ENCODE results near the gene STMND1.
"Not testable (repeated sequence)": the region's sequence is repeated elsewhere in the genome, so short reads cannot be mapped to it uniquely, and the experiment has no call there.

Gene STMND1

DNA sequence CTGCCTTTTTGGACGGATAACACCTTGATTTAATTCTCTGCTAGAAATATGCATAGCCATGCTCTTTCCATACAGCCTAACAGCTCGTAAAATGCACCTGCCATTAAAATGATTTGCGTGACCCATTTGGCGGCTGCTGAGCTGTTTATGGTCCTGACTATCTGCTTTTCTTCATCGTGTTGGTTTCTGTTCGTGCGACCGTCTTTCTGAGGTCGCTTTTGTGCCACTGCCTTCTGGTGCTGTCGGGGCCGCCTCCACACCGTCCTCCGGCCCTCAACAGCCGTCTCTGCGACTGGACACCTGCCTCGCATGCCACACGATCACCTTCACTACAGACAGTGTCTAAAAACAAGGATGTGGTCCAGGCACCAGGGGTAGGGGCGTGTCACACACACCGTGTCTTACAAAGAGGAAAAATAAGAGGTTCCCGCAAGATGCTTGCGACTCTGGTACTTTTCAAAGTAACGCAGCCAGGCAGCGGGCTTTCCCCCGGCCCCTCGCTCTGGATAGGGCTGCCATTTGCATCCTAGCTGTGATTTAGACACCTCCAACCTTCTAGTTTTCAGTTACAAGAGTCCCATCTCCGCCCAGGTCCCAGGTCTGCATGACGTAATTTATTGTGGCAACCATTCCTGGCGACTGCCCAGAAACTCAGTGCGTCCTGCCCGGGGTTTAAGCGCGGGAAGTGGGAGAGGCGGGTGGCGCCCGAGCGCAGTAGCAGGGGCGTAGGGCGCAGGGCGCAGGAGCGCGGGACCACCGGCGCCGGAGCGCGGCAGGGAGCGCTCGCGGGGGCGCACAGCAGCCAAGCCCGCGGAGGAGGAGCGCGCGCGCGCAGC is at the start of gene STMND1:
Gene STMND1, plus strand, starts transcription at position 629 of the 836 bp plus-strand sequence. CDS start 208 bp downstream, outside the sequence.
- DNase-seq (ENCODE audit: extremely low spot score, insufficient read length, low read depth): no peak
- FAIRE-seq: no peak

DNA sequence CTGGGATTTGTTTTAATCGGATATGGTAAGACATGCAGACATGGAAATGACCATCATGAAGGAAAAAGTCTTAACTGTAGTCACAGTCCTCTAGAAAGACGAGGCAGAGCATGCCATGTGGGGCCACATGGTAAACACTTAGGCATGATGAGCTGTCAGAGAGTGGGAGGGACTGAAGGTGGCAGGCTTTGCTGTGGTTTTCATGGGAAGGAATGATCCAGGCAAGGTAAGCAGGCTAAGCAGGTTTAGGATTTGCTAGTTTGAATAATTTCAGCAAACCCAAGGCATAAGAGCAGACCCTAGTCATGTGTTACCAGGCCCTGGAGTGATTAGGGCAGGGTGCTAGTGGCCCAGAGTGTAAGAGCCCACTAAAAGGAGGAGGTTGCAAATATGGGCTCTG is 47.2 kb upstream of the STMND1 start:
- no peak for DNase-seq (ENCODE audit: extremely low spot score, insufficient read length, low read depth)
- FAIRE-seq: no peak

DNA sequence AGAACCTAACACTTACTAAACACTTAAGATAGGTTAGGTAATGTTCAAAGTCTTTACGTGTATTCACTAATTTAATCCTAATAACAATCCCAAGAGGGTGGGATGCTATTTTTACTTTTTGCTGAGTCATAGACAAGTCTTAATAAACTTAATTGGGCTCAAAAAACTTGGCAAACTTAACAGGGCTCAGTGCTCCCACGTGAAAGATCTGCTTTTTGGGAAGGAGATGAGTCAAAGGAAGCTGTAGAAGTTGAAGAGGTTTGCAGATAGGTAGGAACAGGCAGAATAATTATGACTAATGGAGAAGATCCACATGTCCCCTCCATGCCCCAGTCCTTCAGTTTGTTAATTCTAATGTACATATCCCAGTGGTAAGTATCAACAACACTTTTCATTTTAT is 44.5 kb upstream of the STMND1 start:
- no peak for FAIRE-seq
- DNase-seq (ENCODE audit: extremely low spot score, insufficient read length, low read depth): no peak

DNA sequence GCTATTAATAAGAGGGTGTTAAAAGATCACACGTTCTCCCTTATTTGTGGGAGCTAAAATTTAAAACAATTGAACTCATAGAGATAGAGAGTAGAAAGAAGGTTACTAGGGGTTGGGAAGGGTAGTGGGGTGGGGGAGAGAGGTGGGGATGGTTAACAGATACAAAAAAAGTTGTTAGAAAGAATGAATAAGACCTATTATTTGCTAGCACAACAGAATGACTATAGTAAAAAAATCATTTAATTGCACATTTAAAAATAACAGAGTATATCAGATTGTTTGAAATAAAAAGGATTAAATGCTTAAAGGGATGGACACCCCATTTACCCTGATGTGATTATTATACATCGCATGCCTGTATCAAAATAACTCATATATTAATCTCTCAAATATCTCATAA is 43.3 kb upstream of the STMND1 start:
- DNase-seq (ENCODE audit: extremely low spot score, insufficient read length, low read depth) (no peak), FAIRE-seq (no peak)

DNA sequence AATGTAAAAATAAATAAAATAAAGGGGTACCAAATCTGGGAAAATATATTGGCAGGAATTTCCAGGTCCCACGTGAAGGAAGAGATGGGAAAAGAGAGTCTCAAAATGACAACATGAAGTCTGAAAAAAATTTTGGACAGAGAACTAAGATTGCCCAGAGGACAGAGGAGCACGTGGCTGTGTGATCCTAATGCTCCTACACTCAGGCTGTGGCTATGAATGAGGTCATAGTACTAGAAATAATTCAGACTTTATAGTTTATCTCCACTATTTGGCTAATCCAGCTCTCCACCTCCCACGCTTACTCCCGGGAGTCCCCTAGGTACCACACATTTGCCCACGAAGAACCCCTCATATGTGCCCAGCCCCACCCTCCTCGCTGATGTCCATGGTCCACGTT is 42.8 kb upstream of the STMND1 start:
- FAIRE-seq (no peak), DNase-seq (ENCODE audit: extremely low spot score, insufficient read length, low read depth) (no peak)

DNA sequence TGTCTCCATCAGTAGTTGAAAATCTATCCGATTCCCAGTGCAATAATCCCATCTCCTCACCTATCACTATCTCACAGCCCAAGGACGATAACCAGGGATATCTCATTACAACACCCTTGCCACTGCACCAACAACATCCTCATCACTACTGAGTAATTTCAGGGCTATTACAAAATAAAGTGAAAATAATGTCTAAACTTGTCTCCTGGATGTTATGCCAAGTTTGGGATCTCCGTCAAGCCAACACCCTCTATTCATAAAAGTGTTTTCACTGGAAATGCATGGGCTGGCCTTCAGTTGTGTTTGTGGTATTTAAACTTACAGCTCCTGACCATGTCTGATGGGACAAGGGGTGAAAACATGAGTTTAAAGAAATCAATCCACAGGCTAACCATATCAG is 42.0 kb upstream of the STMND1 start:
- FAIRE-seq (no peak), DNase-seq (ENCODE audit: extremely low spot score, insufficient read length, low read depth) (no peak)

DNA sequence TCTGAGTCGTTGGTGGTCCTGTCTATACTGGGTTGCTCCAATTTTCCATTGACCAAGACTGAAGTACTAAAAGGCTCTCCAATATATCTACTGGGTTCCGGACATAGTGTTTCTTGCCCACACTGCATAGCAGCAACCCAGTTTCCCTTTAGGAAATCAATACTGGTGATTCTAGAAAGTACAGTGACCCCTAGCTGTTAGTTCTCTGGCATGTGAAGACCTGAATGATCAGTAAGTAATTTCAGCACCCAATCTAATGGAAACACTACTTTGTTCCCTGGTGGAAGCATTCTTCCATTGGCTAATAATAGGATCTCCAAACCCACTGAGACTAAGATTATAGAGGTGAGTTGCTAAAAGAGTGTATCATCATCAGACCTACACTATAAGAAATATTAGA is 40.8 kb upstream of the STMND1 start:
- DNase-seq (ENCODE audit: extremely low spot score, insufficient read length, low read depth): no peak
- FAIRE-seq: no peak

DNA sequence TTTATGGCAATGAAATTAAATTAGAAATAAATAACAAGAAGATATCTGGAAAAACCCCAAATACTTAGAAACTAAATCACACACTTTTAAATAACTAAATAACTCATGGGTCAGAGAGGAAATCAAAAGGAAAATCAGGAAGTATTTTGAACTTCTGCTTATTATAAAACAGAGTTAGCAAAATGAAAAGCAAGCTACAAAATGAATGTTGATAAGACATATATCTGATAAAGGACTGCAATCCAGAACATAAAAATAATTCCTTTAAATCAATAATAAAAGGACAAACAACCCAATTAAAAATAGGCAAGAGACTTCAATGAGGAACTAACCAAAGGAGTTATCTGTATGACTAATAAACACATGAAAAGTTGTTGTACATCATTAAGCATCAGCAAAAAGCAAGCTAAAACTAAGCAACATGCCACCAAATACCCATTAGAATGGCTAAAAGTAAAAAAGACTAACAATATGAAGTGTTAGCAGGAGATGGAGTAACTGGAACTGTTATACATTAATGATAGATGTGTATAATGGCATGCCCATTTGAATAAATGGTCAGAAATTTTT is 38.9 kb upstream of the STMND1 start:
- DNase-seq (ENCODE audit: extremely low spot score, insufficient read length, low read depth) (no peak), FAIRE-seq (no peak)

DNA sequence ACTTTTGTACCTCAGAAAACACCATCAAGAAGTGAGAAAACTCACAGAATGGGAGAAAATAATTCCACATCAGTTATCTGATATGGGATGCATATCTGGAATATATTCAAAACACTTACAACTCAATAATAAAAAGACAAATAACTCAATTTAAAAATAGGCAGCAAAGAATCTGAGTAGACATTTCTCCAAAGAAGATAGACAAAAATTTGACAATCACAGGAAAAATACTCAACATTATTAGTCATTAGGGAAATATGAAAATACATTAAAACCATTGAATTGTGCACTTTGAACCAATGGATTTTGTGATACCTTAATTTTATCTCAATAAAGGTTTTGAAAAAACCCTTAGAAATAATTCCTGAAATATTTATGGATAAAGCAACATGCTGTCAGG is 36.9 kb upstream of the STMND1 start:
- DNase-seq (ENCODE audit: extremely low spot score, insufficient read length, low read depth) (no peak), FAIRE-seq (no peak)

DNA sequence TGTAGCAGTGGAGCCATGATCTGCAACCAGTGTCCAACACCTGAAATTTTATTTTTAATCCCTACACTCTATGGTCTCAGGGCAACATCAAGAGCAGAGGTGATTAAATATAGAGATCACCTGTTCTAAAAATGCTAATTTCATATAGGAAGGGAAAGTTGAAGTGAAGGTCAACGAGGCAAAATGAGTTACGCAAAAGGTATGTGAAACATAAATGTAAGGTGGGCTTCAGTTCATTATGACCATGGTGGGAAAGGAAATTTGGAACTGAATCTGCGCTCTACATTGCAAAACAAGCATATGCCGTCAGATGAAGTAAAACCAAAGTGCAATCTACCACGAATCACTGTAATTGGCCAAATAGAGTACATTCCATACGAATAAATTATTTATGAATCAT is 35.2 kb upstream of the STMND1 start:
- DNase-seq (ENCODE audit: extremely low spot score, insufficient read length, low read depth): no peak
- FAIRE-seq: no peak

DNA sequence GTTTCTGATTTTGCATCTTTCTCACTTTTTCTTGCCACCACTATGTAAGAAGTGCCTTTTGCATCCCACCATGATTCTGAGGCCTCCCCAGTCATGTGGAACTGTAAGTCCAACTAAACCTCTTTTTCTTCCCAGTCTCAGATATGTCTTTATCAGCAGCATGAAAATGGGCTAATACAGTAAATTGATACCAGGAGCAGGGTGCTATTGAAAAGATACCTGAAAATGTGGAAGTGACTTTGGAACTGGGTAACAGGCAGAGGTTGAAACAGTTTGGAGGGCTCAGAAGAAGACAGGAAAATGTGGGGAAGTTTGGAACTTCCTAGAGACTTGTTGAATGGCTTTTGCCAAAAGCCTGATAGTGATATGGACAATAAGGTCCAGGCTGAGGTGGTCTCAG is 32.9 kb upstream of the STMND1 start:
- not testable (repeated sequence) for FAIRE-seq; DNase-seq (ENCODE audit: extremely low spot score, insufficient read length, low read depth)

DNA sequence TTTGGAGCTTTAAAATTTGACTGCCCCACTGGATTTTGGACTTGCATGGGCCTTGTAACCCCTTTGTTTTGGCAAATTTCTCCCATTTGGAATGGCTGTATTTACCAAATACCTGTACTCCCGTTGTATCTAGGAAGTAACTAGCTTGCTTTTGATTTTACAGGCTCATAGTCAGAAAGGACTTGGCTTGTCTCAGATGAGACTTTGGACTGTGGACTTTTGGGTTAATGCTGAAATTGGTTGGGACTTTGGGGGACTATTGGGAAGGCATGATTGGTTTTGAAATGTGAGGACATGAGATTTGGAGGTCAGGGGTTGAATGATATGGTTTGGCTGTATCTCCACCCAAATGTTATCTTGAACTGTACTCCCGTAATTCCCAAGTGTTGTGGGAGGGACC is 31.4 kb upstream of the STMND1 start:
- DNase-seq (ENCODE audit: extremely low spot score, insufficient read length, low read depth); FAIRE-seq: not testable (repeated sequence)

DNA sequence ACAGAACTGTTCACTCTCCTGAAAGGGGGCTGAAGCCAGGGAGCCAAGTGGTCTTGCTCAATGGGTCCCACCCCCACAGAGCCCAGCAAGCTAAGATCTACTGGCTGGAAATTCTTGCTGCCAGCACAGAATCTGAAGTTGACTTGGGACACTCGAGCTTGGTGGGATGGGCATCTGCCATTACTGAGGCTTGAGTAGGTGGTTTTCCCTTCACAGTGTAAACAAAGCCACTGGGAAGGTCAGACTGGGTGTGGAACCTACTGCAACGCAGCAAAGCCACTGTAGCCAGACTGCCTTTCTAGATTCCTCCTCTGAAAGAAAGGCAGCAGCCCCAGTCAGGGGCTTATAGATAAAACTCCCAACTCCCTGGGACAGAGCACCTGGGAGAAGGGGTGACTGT is 28.3 kb upstream of the STMND1 start:
- FAIRE-seq; DNase-seq (ENCODE audit: extremely low spot score, insufficient read length, low read depth): not testable (repeated sequence)

DNA sequence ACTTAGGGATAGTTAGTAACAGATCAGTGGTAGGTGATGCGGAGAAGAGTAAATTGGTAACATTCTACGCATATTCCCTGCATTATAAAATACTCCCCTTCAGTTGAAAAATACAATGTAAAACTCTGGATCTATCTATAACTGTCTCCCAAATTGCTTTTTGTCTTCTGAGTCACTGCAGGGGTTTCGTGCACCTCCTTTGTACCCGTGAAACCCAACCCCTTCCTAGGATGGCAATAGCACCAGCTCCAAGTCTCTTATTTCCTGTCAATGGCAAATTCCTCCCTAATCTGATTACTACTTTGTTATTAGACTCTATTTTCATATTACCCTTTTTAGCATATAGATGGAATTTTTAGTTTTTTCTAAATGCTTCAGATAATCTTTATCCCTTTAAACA is 20.6 kb upstream of the STMND1 start:
- FAIRE-seq (no peak), DNase-seq (ENCODE audit: extremely low spot score, insufficient read length, low read depth) (no peak)

DNA sequence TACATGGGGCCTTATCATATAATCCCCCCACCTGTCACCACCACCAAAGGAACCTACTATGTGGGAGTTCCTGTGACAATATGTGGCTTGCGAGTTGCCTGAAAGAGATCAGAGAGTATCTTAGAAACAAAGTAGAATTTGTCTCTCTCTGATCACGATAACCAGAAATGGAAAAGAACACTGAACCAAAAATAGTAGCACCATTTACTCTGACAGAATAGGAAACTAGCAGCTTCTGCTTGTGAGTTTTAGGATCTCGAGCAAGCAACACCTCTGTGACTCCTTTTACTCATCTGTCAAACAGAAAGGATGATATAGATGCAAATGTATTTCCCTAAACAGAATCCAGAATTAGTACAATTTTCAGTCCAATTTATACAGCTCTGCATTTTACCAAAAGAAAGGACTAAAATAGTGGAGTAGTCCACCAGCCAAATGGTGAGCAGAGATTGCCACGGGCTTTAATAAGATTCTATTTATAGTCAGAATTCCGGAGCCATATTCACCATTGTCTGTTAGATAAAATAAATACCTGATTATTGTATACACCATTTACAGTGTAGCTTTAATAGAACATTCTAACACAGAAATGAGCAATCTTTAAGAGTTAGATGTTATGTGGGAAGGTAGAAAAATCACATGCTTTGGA is 19.9 kb upstream of the STMND1 start:
- FAIRE-seq (no peak), DNase-seq (ENCODE audit: extremely low spot score, insufficient read length, low read depth) (no peak)

DNA sequence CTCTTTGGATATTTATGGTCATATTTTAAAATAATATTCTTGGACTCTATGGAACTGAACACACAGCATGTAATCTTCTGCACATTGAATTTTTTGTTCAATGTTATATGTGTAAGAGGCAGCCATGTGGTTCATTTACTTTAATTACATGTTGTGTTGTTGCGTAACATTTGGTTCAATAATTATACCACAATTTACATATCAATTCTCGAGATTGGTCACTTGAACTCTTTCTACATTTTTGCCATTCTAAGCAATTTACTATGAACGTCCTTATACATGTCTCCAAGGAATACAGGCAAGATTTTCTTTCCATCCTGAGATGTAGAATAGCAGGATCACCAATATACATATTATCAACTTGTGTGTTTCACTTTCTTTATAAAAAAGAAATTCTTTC is 18.5 kb upstream of the STMND1 start:
- no peak for FAIRE-seq
- DNase-seq (ENCODE audit: extremely low spot score, insufficient read length, low read depth): no peak

DNA sequence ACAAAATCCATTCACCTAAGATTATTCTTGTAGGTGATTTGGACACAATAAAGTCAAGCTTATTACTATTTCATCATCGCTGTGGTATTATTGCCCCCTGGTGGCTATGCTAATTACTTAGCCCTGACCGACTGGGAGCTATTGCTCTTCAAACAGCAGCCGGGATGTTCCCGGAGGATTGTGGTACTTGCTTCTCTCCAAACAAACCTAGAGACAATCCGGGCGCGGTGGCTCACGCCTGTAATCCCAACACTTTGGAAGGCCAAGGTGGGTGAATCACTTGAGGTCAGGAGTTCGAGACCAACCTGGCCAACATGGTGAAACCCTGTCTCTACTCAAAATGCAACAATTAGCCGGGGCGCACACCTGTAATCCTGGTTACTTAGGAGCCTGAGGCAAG is 15.4 kb upstream of the STMND1 start:
- FAIRE-seq (no peak), DNase-seq (ENCODE audit: extremely low spot score, insufficient read length, low read depth) (peak; percentile 7)

DNA sequence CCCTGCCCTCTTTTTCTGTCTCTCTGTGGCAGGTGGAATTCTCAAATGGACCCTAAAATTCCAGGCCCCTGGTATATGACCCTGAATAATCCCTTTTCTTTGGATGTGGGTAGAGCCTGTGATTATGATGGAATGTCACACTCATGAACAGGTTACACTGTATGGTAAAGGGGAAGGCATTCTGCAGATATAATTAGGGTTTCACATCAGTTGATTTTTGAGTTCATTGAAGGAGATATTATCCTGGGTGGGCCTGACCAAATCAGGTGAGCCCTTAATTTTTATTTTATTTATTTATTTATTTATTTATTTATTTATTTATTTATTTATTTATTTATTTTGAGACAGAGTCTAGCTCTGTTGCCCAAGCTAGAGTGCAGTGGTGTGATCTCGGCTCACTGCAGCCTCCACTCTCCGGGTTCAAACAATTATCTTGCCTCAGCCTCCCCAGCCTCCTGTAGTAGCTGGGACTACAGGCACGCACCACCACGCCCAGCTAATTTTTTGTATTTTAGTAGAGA is 13.7 kb upstream of the STMND1 start:
- FAIRE-seq: no peak
- no peak for DNase-seq (ENCODE audit: extremely low spot score, insufficient read length, low read depth)

DNA sequence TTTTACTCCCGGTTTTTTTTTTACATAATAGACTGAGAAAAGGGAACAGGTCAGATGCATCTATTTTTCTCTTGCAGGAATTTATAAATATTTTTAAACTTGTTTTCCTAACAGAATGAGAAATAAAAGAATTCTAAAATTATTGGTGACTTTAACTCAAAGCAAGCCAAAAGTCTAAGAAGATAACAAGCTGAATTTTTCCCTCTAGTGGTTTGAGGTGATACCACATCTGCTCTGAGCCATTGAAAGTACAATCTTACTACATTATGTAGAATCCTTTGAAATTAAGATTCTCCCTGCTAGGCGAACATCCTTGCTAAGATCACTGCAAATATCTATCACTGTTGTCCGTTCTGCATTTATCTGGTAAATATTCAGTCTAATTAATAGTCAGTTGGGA is 10.7 kb upstream of the STMND1 start:
- DNase-seq (ENCODE audit: extremely low spot score, insufficient read length, low read depth) (no peak), FAIRE-seq (no peak)

DNA sequence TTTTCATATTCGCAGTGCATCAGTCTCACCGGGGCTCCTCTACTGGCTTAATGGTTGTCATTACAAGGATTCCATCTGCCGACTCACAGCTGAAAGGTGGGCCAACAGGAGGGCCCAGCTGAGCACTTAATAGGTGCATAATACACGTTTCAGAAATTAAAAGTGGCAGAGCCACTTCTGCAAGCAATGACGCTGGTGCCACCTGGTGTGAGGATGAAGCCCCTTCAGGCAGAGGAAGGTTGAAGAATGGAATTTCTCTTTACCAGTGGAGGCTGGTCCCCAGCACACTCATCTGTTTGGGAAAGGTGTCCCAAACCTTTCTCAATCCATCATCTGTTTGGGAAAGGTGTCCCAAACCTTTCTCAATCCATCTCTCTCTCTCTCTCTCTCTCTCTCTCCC is 8.2 kb upstream of the STMND1 start:
- no peak for FAIRE-seq
- no peak for DNase-seq (ENCODE audit: extremely low spot score, insufficient read length, low read depth)

DNA sequence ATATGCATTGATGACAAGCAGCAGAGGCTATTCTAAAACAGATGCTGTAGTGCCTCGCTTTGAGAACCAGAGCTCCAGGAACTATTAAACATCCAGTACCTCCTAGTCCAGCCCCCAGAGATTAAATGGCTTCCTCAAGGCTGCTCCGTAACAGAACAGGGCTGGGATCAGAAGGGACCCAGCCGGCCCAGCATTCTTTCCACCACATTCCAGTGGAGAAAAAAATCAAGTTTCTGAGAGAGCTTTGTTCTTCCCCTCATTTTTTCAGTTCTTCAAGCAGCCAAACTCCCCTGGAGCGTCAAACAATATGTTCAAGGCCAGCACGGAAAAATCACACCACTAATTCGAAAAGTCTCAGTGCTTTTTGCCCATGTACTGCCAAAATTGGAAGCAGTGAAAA is 5.8 kb upstream of the STMND1 start:
- DNase-seq (ENCODE audit: extremely low spot score, insufficient read length, low read depth): no peak
- FAIRE-seq: no peak

All from GM18507 (cell line).